Measurements from ENCODE around the gene ANKH.

ANKH gene

GRCh38 chr5:14713476-14714390 lies 157.8 kb downstream of the ANKH start:
- no peak for DNase-seq

- no peak for DNase-seq
These were observed 158.9 kb downstream of the ANKH start for GRCh38 chr5:14712666-14713065.

GRCh38 chr5:14712131-14712530 lies 159.4 kb downstream of the ANKH start:
- no peak for DNase-seq

GRCh38 chr5:14710313-14710994 lies 161.1 kb downstream of the ANKH start:
- DNase-seq = no peak

GRCh38 chr5:14708551-14708950 lies 163.0 kb downstream of the ANKH start:
- no peak for DNase-seq

GRCh38 chr5:14707811-14708390 lies 163.7 kb downstream of the ANKH start:
- DNase-seq = no peak

- DNase-seq = no peak
These were observed 165.0 kb downstream of the ANKH start for GRCh38 chr5:14706615-14707021.

GRCh38 chr5:14705556-14705955 lies 166.0 kb downstream of the ANKH start:
- no peak for DNase-seq

- DNase-seq = no peak
These were observed 169.2 kb downstream of the ANKH start for GRCh38 chr5:14702238-14702839.

- DNase-seq = no peak
These were observed 170.0 kb downstream of the ANKH start for GRCh38 chr5:14701556-14701955.

GRCh38 chr5:14700478-14701436 lies 170.8 kb downstream of the ANKH start:
- no peak for DNase-seq

- DNase-seq = no peak
These were observed 171.7 kb downstream of the ANKH start for GRCh38 chr5:14699807-14700400.

GRCh38 chr5:14699159-14699558 lies 172.4 kb downstream of the ANKH start:
- DNase-seq = no peak

GRCh38 chr5:14698495-14698894 lies 173.1 kb downstream of the ANKH start:
- DNase-seq = no peak

- DNase-seq = no peak
These were observed 174.7 kb downstream of the ANKH start for GRCh38 chr5:14696851-14697250.

- no peak for DNase-seq
These were observed 175.5 kb downstream of the ANKH start for GRCh38 chr5:14696057-14696456.

GRCh38 chr5:14695152-14695551 lies 176.4 kb downstream of the ANKH start:
- DNase-seq = no peak

GRCh38 chr5:14693070-14693469 lies 178.5 kb downstream of the ANKH start:
- no peak for DNase-seq

- DNase-seq = no peak
These were observed 184.4 kb downstream of the ANKH start for GRCh38 chr5:14687023-14687665.

- DNase-seq = no peak
These were observed 185.1 kb downstream of the ANKH start for GRCh38 chr5:14686517-14686916.

GRCh38 chr5:14685757-14686156 lies 185.8 kb downstream of the ANKH start:
- DNase-seq = no peak
